Inflammatory macrophage treated with lipopolysaccharide for 4 hours (primary cell): ENCODE measurements around the gene PTN.
"Not testable (repeated sequence)": the region's sequence is repeated elsewhere in the genome, so short reads cannot be mapped to it uniquely, and the experiment has no call there.

Experiments used
- DNase-seq: peaks from one replicate; pipeline ENCODE4 v3.0.0-alpha.2; 2020

The PTN gene

DNA sequence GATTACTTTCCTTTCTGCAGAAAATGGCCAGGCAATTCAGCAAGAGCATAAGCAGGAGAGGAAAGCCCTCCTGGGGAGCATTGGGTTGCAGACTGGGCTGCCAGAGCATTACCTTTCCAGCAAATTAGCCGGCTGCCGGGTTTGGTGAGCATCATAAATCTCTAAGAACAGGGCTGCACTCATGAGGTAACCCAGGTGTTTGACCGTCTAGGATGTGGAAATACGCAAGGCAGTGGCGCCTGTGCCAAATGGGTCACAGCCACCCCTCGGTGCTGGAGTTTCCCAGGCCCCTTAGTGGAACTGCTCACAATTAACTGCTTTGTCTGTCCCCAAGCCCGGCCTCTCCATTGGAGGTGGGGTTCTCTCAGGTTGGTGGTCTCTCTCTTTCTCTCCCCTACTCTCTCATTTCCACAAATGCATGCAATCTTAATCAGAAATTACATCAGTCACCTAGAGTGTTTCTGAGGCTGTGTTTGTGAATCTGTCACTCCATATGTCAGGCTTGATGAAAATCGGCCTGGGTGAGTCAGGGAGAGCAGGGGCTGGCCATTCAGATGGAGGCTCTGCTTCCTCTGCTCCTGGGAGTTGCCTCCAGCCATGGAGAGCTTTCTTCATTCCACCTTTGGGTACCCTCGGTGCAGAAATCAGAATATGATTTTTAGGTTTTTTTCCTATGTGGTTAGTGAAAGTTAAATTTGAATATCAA lies 26.7 kb downstream of the PTN start:
- DNase-seq: no peak

DNA sequence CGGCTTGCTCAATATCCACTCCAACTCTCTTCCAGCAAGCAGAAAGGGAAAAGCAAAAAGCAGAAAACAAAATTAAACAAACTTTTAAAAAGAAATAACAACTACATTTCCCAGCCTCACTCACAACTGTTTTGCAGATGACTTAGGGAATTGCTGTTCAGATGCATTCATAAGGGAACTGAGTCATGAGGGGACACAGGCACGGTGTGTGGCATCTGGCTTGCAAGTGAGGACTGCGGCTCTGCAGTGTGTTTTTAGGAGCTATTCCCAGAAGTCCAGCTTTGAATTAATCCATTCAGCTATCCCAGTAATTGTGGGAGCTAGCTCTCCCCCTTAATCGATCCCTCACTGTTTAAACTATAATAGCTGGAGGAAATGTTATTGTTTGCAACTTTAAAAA lies 30.3 kb downstream of the PTN start:
- no peak for DNase-seq

DNA sequence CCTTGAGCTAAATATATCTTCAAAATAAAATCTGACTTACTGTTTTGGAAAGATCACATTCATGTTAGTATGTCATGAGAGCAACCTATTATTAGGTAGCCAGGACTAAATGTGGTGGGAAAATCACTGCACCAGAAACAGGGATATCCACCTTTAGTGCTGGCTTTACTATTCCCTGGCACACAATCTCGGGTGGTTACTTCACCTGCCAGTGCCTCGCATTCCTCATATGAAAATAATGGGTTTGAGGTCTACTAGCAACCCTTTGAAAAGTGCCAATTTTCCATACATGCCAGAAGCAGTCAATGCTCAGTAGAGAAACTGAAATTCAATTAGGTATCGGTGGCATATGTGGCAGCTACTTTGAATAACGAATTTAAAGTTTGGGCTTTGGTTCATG lies 36.8 kb downstream of the PTN start:
- DNase-seq: no peak

DNA sequence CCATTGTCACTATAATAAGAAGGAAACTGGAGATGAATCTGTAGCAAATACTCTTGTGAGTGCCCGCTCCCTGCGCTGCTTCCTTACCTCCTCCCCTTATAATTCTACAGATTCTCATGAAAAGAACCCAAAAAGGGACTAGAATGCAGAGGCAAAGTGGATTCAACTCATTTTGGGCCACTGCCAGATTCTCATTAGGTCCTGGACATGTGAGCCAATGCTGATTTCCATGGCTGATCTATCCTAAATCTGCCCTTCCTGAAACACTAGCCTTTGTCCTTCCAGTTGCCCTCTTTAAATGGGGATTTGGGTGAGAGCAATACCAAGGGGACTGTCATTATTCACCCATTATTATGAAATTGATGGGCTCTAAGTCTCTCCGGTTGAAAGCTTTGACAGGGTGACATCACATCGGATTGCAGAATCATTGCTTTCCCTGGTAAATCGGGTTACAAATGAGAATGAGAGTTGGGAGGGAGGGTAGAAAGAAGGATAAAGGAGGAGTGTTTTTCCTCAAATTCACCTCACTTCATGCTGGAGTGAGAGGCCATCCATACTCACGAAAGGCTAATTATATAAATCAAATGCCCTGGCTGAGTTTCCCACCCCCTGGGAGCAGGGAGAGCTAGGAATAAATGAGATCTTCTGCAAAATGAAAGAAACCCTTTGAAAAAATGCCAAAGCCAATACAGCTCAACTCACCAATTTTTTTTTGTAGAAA lies 37.5 kb downstream of the PTN start:
- DNase-seq: no peak

GRCh38 chr7:137304624-137305235 lies 38.8 kb downstream of the PTN start:
- DNase-seq: no peak

GRCh38 chr7:137304165-137304564 lies 39.4 kb downstream of the PTN start:
- no peak for DNase-seq

GRCh38 chr7:137302081-137302480 lies 41.5 kb downstream of the PTN start:
- no peak for DNase-seq

GRCh38 chr7:137298464-137298794 lies 45.1 kb downstream of the PTN start:
- DNase-seq: no peak

DNA sequence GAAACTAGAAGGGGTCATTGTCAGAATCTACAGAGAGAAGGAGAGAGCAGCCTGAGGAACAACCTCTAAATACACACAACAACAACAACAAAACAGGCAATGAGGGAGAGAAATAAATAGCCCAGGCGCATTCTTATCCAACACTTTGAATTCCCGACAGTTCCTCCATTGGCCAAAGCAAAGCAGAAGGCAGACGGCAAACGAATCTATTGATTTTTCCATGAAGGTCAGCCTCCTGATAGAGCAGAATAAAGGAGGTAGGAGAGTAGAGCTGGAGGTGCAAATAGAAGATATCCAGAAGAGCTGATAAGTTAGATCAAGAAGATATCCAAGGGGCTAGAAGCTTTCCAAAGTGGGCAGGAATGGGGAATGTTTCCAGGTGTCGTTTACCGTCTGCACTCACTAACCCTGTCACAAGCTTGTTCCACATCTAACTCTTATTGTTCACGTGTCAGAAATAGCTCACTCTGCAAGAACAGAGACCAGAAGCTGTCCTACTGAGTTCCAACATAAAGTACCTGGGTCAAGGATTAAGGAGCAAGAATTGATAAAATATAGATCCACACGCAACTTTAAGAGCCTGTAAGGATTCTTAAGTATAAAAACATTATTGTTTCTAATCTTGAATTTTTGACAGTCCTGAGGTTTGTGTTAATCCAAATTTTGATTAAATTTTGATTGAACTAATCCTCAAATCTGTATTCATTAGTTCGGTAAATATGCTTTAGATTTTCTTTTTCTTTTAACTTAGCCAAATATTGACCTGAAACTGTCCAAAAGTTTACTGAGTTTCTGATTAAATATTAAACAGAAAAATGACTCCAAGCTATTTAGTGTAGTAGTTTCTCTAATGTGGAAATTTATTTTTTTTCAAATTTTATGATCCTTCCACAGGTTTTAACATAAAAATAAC lies 45.7 kb downstream of the PTN start:
- no peak for DNase-seq

- no peak for DNase-seq
These were observed 47.0 kb downstream of the PTN start for GRCh38 chr7:137296576-137296975.

- no peak for DNase-seq
These were observed 47.7 kb downstream of the PTN start for GRCh38 chr7:137295739-137296324.

- DNase-seq: no peak
These were observed 54.4 kb downstream of the PTN start for GRCh38 chr7:137289101-137289500.

DNA sequence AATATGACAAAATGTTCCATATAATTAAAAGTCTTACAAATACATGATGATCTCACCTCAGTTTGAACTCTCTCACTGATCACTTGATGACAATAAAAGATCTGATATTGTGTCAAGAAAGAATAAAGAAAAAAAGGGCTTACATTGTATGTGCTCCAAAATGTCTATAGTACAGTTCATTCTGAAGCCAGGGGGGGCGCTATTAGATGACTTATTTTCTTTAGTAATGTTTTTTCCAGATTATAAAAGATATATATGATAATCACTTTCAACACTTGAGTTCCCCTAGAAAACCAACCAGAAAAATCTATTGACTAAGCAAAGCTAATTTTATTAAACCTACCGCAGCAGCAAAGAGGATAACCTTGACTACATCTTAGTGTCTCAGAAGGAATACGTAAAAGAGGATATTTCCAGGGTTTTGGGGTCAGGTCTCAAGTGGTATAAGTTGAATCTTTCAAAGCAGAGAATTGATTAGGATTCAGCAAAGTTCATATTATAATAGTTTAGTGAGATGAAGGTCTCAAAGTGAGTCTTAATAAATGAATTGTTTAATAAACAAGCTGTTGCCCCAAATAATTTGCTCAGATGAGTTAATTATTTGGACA lies 55.8 kb downstream of the PTN start:
- DNase-seq: no peak

GRCh38 chr7:137283153-137283552 lies 60.4 kb downstream of the PTN start:
- no peak for DNase-seq

GRCh38 chr7:137282043-137282442 lies 61.5 kb downstream of the PTN start:
- DNase-seq: no peak

DNA sequence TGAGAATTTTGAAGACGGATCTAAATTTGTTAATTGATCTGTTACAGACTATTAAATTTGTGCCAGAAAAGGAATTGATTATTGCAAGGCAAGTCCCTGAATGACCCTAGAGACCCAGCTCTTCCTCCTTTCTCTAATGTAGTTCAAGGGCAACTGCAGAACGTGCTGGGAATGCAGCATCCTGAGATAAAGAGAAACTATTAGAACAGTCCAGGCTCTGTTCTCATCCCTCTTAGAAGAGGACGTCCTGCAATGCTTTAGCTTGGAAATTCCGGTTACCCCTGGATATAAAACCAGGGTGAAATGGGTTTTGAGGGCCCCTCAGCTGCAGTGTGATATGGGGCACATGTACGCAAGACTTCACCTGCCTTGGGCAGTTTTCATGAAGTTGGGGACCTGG lies 67.3 kb downstream of the PTN start:
- no peak for DNase-seq

- DNase-seq: no peak
These were observed 71.3 kb downstream of the PTN start for GRCh38 chr7:137272249-137272648.

GRCh38 chr7:137269240-137269639 lies 74.3 kb downstream of the PTN start:
- no peak for DNase-seq

DNA sequence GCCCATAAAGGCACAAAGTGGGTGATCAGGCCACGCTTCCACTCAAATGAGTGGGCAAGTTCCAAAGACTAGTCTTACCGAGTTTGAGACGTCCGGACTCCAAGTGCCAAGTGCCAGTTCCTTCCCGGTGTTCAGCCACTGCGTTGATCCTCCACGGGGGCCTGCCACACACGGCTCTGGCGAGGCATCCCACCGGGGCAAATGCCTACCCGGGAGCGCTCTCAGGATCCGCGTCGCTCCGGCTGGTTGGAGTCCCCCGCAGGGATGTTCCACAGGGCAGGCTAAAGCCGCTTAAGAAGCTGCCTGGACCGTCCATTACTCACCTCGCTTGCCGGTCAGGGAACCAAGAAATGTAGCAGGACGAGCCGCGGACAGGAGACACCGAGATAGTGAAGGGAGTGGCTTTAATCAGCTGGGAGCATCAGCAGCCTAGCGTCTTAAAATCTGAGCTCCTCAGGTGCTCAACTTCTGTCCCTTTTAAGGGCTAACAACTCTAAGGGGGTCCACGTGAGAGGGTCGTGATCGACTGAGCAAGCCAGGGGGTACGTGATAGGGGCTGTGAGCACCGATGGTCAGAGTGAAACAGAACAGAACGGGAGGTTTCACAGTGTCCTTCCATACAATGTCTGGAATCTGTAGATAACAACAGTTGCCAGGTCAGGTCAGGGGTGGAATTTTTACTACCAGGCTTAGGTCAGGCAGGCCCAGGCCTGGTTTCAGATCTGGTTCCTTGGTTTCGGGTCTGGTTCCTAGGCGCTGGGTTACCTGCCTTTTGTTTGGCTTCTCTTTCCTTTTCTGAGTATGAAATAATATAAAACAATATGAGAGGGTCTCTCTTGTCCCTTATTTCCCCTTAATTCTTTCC lies 75.3 kb downstream of the PTN start:
- not testable (repeated sequence) for DNase-seq

DNA sequence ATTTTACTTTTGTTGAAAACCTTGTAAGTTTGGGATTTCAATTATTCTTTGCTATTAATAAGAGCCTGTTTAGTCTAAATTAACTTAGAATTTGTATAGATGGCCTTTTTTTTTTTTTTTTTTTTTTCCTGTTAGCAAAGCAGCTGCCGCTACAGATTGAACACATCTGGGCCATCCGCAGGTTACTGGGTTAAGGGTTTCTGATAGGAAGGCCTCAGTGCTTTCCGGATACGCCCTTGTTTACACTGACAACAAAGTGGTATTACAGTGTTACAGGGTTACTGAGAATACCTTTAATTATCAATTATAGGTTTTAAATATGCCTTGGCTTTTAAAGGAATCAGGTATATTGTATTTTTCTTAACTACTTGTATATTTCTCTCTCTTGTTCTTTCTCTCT lies 76.8 kb downstream of the PTN start:
- no peak for DNase-seq

DNA sequence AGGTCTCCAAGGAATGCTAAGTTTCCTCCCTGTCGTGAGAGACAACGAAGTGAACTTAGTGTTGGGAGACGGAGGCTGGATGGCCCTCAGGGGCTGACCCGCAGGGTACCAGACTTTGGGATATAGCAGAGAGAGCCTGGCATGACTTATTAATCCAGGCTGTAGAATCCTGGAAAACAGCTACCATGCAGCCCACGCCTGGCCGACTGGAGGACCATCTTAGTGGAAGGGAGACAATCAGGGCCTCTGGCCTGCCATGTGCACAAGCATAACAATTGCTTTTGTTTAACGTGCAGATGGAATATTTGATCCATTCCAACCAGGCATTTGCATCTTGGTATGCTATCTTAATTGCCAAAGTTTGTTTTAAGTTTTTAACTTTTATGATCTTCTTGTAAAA lies 78.1 kb downstream of the PTN start:
- not testable (repeated sequence) for DNase-seq

DNA sequence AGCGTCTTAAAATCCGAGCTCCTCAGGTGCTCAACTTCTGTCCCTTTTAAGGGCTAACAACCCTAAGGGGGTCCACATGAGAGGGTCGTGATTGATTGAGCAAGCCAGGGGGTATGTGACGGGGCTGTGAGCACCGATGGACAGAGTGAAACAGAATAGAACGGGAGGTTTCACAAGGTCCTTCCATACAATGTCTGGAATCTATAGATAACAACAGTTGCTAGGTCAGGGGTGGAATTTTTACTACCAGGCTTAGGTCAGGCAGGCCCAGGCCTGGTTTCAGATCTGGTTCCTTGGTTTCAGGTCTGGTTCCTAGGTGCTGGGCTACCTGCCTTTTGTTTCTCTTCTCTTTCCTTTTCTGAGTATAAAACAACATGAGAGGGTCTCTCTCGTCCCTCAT lies 80.9 kb downstream of the PTN start:
- no peak for DNase-seq
